ENCODE data around the gene KAT6B.
"Not testable (repeated sequence)": the region's sequence is repeated elsewhere in the genome, so short reads cannot be mapped to it uniquely, and the experiment has no call there.

KAT6B gene

DNA sequence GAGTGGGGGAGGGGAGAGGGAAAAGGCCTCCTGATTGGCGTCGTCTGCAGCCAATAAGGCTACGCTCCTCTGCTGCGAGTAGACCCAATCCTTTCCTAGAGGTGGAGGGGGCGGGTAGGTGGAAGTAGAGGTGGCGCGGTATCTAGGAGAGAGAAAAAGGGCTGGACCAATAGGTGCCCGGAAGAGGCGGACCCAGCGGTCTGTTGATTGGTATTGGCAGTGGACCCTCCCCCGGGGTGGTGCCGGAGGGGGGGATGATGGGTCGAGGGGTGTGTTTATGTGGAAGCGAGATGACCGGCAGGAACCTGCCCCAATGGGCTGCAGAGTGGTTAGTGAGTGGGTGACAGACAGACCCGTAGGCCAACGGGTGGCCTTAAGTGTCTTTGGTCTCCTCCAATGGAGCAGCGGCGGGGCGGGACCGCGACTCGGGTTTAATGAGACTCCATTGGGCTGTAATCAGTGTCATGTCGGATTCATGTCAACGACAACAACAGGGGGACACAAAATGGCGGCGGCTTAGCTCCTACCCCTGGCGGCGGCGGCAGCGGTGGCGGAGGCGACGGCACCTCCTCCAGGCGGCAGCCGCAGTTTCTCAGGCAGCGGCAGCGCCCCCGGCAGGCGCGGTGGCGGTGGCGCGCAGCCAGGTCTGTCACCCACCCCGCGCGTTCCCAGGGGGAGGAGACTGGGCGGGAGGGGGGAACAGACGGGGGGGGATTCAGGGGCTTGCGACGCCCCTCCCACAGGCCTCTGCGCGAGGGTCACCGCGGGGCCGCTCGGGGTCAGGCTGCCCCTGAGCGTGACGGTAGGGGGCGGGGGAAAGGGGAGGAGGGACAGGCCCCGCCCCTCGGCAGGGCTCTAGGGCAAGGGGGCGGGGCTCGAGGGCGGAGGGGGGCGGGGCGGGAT is at the start of gene KAT6B:
TSS of gene KAT6B (plus strand) at position 459 of the 903 bp plus-strand sequence. CDS start 16,258 bp downstream, outside the sequence.
- peak; percentile 100 for DNase-seq (ENCODE audit: low read depth)
- peak within 1 kb of the TSS; percentile 77 for H3K4me3 ChIP-seq (ENCODE audit: low read length)
- peak; percentile 9 for TF ChIP-seq CTCF (IDR thresholded peaks at IDR 0.05; ENCODE audit: insufficient read depth, low read depth, low read length, missing control alignments)

DNA sequence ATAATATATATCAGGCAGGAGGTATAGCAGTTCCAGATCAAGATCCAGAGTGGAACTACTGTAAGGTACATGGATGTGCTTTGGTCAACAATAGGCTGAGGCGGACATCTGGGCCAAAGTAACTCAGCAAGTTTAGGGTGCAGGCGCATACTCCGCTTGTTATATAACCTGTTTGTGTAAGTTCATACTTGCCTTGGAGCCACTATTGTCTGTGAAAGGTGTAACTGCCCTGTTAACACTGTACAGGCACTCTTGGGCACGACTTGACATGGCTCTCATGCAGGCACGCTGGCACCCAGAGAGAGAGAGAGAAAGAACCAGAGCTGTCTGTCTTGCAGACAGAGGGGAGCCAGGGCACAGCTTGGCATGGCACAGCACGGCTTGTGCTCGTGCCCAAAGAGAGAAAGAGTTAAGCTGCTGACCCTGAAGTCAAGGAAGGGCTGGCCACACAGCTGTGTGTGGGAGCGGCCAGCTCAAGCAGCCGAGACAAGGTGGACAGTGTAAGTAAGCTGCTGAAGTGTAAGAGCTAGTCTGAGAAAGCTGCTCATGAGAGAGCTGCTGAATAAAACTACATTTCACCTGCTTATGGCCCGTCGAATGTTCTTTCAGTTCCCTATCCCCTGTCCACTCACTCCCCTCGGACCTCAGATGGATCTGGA is 47.8 kb upstream of the KAT6B start:
- TF ChIP-seq CTCF (IDR thresholded peaks at IDR 0.05; ENCODE audit: insufficient read depth, low read depth, low read length, missing control alignments): no peak
- no peak for DNase-seq (ENCODE audit: low read depth)
- no peak overlapping the region for H3K4me3 ChIP-seq (ENCODE audit: low read length)

DNA sequence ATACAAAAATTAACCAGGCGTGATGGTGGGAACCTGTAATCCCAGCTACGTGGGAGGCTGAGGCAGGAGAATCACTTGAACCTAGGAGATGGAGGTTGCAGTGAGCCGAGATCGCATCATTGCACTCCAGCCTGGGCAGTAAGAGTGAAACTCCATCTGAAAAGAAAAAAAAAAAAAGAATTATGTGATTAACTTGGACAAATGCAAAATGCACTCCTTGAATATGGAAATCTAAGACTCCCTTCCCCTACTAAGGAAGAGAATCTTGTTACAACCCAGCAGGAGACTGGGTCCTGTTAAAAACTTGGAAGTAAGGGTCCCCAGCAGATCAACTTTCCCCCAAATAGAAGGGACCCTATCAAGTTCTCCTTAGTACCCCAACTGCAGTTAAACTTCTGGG is 44.5 kb upstream of the KAT6B start:
- H3K4me3 ChIP-seq (ENCODE audit: low read length); DNase-seq (ENCODE audit: low read depth): not testable (repeated sequence)

DNA sequence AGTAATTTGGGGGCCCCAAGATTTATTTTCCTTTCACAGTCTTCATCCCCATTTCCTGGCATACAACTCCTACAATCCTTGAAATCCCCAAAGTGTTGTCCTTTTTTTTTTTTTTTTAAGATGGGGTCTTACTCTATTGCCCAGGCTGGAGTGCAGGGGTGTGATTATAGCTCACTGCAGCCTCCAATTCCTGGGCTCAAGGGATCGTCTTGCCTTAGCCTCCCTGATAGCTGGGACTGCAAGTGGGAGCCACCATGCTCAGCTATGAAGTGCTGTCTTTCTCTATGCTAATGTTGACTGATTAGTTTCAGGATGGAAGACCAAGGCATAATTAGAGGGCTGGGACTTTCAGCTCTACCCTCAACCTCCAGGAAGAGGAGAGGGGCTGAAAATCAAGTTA is 41.9 kb upstream of the KAT6B start:
- TF ChIP-seq CTCF (IDR thresholded peaks at IDR 0.05; ENCODE audit: insufficient read depth, low read depth, low read length, missing control alignments): no peak
- no peak for DNase-seq (ENCODE audit: low read depth)
- H3K4me3 ChIP-seq (ENCODE audit: low read length): no peak overlapping the region

GRCh38 chr10:74786126-74786525 is 40.3 kb upstream of the KAT6B start:
- no peak overlapping the region for H3K4me3 ChIP-seq (ENCODE audit: low read length)
- no peak for TF ChIP-seq CTCF (IDR thresholded peaks at IDR 0.05; ENCODE audit: insufficient read depth, low read depth, low read length, missing control alignments)
- no peak for DNase-seq (ENCODE audit: low read depth)

GRCh38 chr10:74787457-74787856 is 38.9 kb upstream of the KAT6B start:
- peak; percentile 36 for DNase-seq (ENCODE audit: low read depth)
- no peak for TF ChIP-seq CTCF (IDR thresholded peaks at IDR 0.05; ENCODE audit: insufficient read depth, low read depth, low read length, missing control alignments)
- no peak overlapping the region for H3K4me3 ChIP-seq (ENCODE audit: low read length)

DNA sequence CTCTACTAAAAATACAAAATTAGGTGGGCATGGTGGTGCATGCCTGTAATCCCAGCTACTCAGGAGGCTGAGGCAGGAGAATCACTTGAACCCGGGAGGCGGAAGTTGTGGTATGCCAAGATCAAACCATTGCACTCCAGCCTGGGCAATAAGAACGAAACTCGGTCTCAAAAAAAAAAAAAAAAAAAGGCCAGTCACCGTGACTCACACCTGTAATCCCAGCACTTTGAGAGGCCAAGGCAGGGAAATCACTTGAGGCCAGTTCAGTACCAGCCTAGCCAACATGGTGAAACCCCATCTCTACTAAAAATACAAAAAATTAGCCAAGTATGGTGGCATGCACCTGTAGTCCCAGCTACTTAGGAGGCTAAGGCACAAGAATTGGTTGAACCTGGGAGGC is 34.4 kb upstream of the KAT6B start:
- DNase-seq (ENCODE audit: low read depth): peak; percentile 40
- not testable (repeated sequence) for H3K4me3 ChIP-seq (ENCODE audit: low read length)

- no peak for DNase-seq (ENCODE audit: low read depth)
- no peak overlapping the region for H3K4me3 ChIP-seq (ENCODE audit: low read length)
- TF ChIP-seq CTCF (IDR thresholded peaks at IDR 0.05; ENCODE audit: insufficient read depth, low read depth, low read length, missing control alignments): no peak
Observed at GRCh38 chr10:74792726-74793125, 33.7 kb upstream of the KAT6B start.

- DNase-seq (ENCODE audit: low read depth); H3K4me3 ChIP-seq (ENCODE audit: low read length): not testable (repeated sequence)
Observed at GRCh38 chr10:74793240-74793639, 33.2 kb upstream of the KAT6B start.

Data from epithelial cell of esophagus (primary cell).